Neural progenitor cell (in vitro differentiated cells): ENCODE data around the gene APOL3.

Experiments used
- CTCF ChIP-seq: fragments of 200-600 bp; sonication (generic); IDR thresholded peaks from 2 replicates; pipeline ENCODE4 v1.5.1; 2017; ENCODE audit warnings: antibody characterized with exemption, mild to moderate bottlenecking
- EZH2 ChIP-seq: fragments of 200-600 bp; sonication (generic); IDR thresholded peaks from 2 replicates; pipeline ENCODE4 v1.6.1; 2017; ENCODE audit warnings: antibody characterized with exemption, mild to moderate bottlenecking, moderate library complexity
- EZH2phosphoT487 ChIP-seq: fragments of 200-600 bp; sonication (generic); IDR thresholded peaks from 2 replicates; pipeline ENCODE4 v1.6.1; 2017; ENCODE audit warnings: antibody characterized with exemption

- TF ChIP-seq CTCF (no peak), EZH2phosphoT487 (no peak), EZH2 (no peak)
Measured at GRCh38 chr22:36111316-36111715, 49.2 kb downstream of the APOL3 start.
